ENCODE results near the gene TRUB2.

TRUB2 gene

GRCh38 chr9:128260340-128260739 lies 61.9 kb downstream of the TRUB2 start:
- DNase-seq (ENCODE audit: low read depth, low spot score): no peak
- no peak overlapping the region for H3K9ac ChIP-seq (ENCODE audit: insufficient read length, low read depth)
- H3K4me3 ChIP-seq (ENCODE audit: insufficient read length, low read depth): no peak overlapping the region

GRCh38 chr9:128259156-128259555 lies 63.1 kb downstream of the TRUB2 start:
- TF ChIP-seq YY1 (IDR thresholded peaks at IDR 0.05; ENCODE audit: insufficient read depth, insufficient read length): no peak
- TF ChIP-seq SUZ12 (IDR thresholded peaks at IDR 0.05; ENCODE audit: extremely low read depth, insufficient read depth, insufficient read length): no peak
- no peak for TF ChIP-seq ZNF274 (IDR thresholded peaks at IDR 0.05; ENCODE audit: low read depth, low read length)
- Histone ChIP-seq H3K4me3 (ENCODE audit: insufficient read length, low read depth) (no peak overlapping the region), H3K9me3 (ENCODE audit: insufficient read depth, low read length) (no peaks in the 10 kb centered on the region), H3K36me3 (ENCODE audit: insufficient read depth, insufficient read length, low read length) (peaks cover 77% of the 10 kb centered on the region), H3K4me1 (ENCODE audit: insufficient read depth, insufficient read length) (peaks cover 7% of the 10 kb centered on the region), H3K27me3 (ENCODE audit: insufficient read depth, insufficient read length) (no peaks in the 10 kb centered on the region), H3K9ac (ENCODE audit: insufficient read length, low read depth) (no peak overlapping the region)
- DNase-seq (ENCODE audit: low read depth, low spot score): no peak

More at GRCh38 chr9:128260340-128260739, 61.9 kb downstream of the TRUB2 start:
- H3K4me1 ChIP-seq (ENCODE audit: insufficient read depth, insufficient read length): peaks cover 4% of the 10 kb centered on the region
- H3K9me3 ChIP-seq (ENCODE audit: insufficient read depth, low read length): no peaks in the 10 kb centered on the region
- no peak for TF ChIP-seq YY1 (IDR thresholded peaks at IDR 0.05; ENCODE audit: insufficient read depth, insufficient read length)
- TF ChIP-seq ZNF274 (IDR thresholded peaks at IDR 0.05; ENCODE audit: low read depth, low read length): no peak
- TF ChIP-seq SUZ12 (IDR thresholded peaks at IDR 0.05; ENCODE audit: extremely low read depth, insufficient read depth, insufficient read length): no peak
- H3K27me3 ChIP-seq (ENCODE audit: insufficient read depth, insufficient read length): no peaks in the 10 kb centered on the region
- H3K36me3 ChIP-seq (ENCODE audit: insufficient read depth, insufficient read length, low read length): peaks cover 82% of the 10 kb centered on the region

GRCh38 chr9:128258326-128258725 lies 63.9 kb downstream of the TRUB2 start:
- H3K4me1 ChIP-seq (ENCODE audit: insufficient read depth, insufficient read length): peaks cover 9% of the 10 kb centered on the region
- H3K9ac ChIP-seq (ENCODE audit: insufficient read length, low read depth): no peak overlapping the region
- no peak overlapping the region for H3K4me3 ChIP-seq (ENCODE audit: insufficient read length, low read depth)
- no peak for DNase-seq (ENCODE audit: low read depth, low spot score)
- no peak for TF ChIP-seq SUZ12 (IDR thresholded peaks at IDR 0.05; ENCODE audit: extremely low read depth, insufficient read depth, insufficient read length)
- TF ChIP-seq ZNF274 (IDR thresholded peaks at IDR 0.05; ENCODE audit: low read depth, low read length): no peak
- no peak for TF ChIP-seq YY1 (IDR thresholded peaks at IDR 0.05; ENCODE audit: insufficient read depth, insufficient read length)
- peaks cover 85% of the 10 kb centered on the region for H3K36me3 ChIP-seq (ENCODE audit: insufficient read depth, insufficient read length, low read length)
- H3K9me3 ChIP-seq (ENCODE audit: insufficient read depth, low read length): no peaks in the 10 kb centered on the region
- no peaks in the 10 kb centered on the region for H3K27me3 ChIP-seq (ENCODE audit: insufficient read depth, insufficient read length)

- Histone ChIP-seq H3K27me3 (ENCODE audit: insufficient read depth, insufficient read length) (no peaks in the 10 kb centered on the region), H3K9ac (ENCODE audit: insufficient read length, low read depth) (no peak overlapping the region), H3K9me3 (ENCODE audit: insufficient read depth, low read length) (no peaks in the 10 kb centered on the region), H3K4me3 (ENCODE audit: insufficient read length, low read depth) (no peak overlapping the region), H3K4me1 (ENCODE audit: insufficient read depth, insufficient read length) (peaks cover 11% of the 10 kb centered on the region), H3K36me3 (ENCODE audit: insufficient read depth, insufficient read length, low read length) (peaks cover 88% of the 10 kb centered on the region)
- no peak for DNase-seq (ENCODE audit: low read depth, low spot score)
- no peak for TF ChIP-seq SUZ12 (IDR thresholded peaks at IDR 0.05; ENCODE audit: extremely low read depth, insufficient read depth, insufficient read length)
- TF ChIP-seq ZNF274 (IDR thresholded peaks at IDR 0.05; ENCODE audit: low read depth, low read length): no peak
- TF ChIP-seq YY1 (IDR thresholded peaks at IDR 0.05; ENCODE audit: insufficient read depth, insufficient read length): no peak
Measured at GRCh38 chr9:128257907-128258306, 64.3 kb downstream of the TRUB2 start.

- Histone ChIP-seq H3K4me3 (ENCODE audit: insufficient read length, low read depth) (no peak overlapping the region), H3K4me1 (ENCODE audit: insufficient read depth, insufficient read length) (peaks cover 11% of the 10 kb centered on the region), H3K36me3 (ENCODE audit: insufficient read depth, insufficient read length, low read length) (peaks cover 88% of the 10 kb centered on the region), H3K9me3 (ENCODE audit: insufficient read depth, low read length) (no peaks in the 10 kb centered on the region), H3K9ac (ENCODE audit: insufficient read length, low read depth) (no peak overlapping the region), H3K27me3 (ENCODE audit: insufficient read depth, insufficient read length) (no peaks in the 10 kb centered on the region)
- DNase-seq (ENCODE audit: low read depth, low spot score): no peak
- no peak for TF ChIP-seq YY1 (IDR thresholded peaks at IDR 0.05; ENCODE audit: insufficient read depth, insufficient read length)
Measured at GRCh38 chr9:128257086-128257825, 65.0 kb downstream of the TRUB2 start.
